Prostate gland (tissue), 2 donors: ENCODE measurements around the gene SLC34A1. TPM values are rescaled to one million over a fixed set of nuclear protein-coding genes. Genes with fewer than 3 reads are reported as not detected.

Experiments
- DNase-seq: peaks from one replicate; pipeline ENCODE4 v3.0.0-alpha.2; 2019; ENCODE audit warnings: low spot score
- H3K27ac ChIP-seq, 2 donors: fragments of 200-600 bp; sonication (generic); 2 replicates each; pipeline ENCODE4 v1.5.1; 2017 to 2019
- H3K27me3 ChIP-seq: fragments of 200-600 bp; sonication (generic); replicated peaks from 2 replicates; pipeline ENCODE4 v1.5.1; 2019; ENCODE audit not compliant: insufficient read depth
- H3K36me3 ChIP-seq, 2 donors: fragments of 200-600 bp; sonication (generic); 1 replicate in 1 of 2; 2 replicates in 1 of 2; pipeline versions ENCODE4 v1.5.1 to v1.8.1; 2017 to 2019
- H3K4me1 ChIP-seq: fragments of 200-600 bp; sonication (generic); replicated peaks from 2 replicates; pipeline ENCODE4 v1.5.1; 2019
- H3K4me3 ChIP-seq, 2 donors: fragments of 200-600 bp; sonication (generic); 2 replicates each; pipeline ENCODE4 v1.5.1; 2017 to 2019
- H3K9me3 ChIP-seq: fragments of 200-600 bp; sonication (generic); 2 replicates; pipeline ENCODE4 v1.5.1; 2017
- CTCF ChIP-seq, 4 experiments: fragments of 200-600 bp in 2 of 4; fragments of 450-650 bp in 2 of 4; sonication (generic) in 2 of 4; IDR thresholded peaks; 1 replicate in 3 of 4; 2 replicates in 1 of 4; pipeline ENCODE4 v1.5.1; 2016 to 2019; ENCODE audit warnings: antibody characterized with exemption in 4 of 4, mild to moderate bottlenecking in 2 of 4, moderate library complexity in 2 of 4
- POLR2A ChIP-seq: fragments of 450-650 bp; IDR thresholded peaks from one replicate; pipeline ENCODE4 v1.6.1; 2016; ENCODE audit warnings: antibody characterized with exemption, mild to moderate bottlenecking
- POLR2AphosphoS5 ChIP-seq: sonication (generic); formaldehyde crosslinking; IDR thresholded peaks from one replicate; pipeline ENCODE4 v1.6.1; 2017; ENCODE audit warnings: antibody characterized with exemption
- WGBS: methylation state at CpG from one replicate; pipeline ENCODE4 v1.1.5; 2018; 5-methylcytosine and 5-hydroxymethylcytosine counted together
- intact Hi-C: fragments of 100-400 bp; cut with DNase I; formaldehyde crosslinking; loops from one replicate; pipeline ENCODE4 v1.14.2; 2022
- total RNA-seq, 2 donors: library from RNA; depleted of rRNA; stranded (reverse); fragments of >200 nt; gene quantifications; one replicate each; pipeline ENCODE4 v1.1.0, GENCODE V29; 2016

Gene SLC34A1
- total RNA-seq, 2 donors from 2014 or later: not detected

- peaks cover 3% of the 10 kb centered on the region for H3K4me1 ChIP-seq
- H3K36me3 ChIP-seq: no peaks in the 10 kb centered on the region
- DNase-seq: no peak
- H3K4me3 ChIP-seq: no peak overlapping the region
- H3K9me3 ChIP-seq: no peaks in the 10 kb centered on the region
- WGBS: 89% methylated on average over 20 of the region's 20 CpGs
- intact Hi-C loops: no loop called here
- TF ChIP-seq POLR2AphosphoS5: no peak
- no peak for TF ChIP-seq POLR2A
- no peak for TF ChIP-seq CTCF (IDR thresholded peaks at IDR 0.05)
- no peaks in the 10 kb centered on the region for H3K27me3 ChIP-seq
- no peak overlapping the region for H3K27ac ChIP-seq
These were observed 58.0 kb downstream of the SLC34A1 start for GRCh38 chr5:177442066-177442826.

GRCh38 chr5:177443144-177443983 is 59.1 kb downstream of the SLC34A1 start:
- Histone ChIP-seq H3K27ac (no peak overlapping the region), H3K36me3 (no peaks in the 10 kb centered on the region), H3K4me3 (no peak overlapping the region), H3K4me1 (peaks cover 4% of the 10 kb centered on the region), H3K27me3 (no peaks in the 10 kb centered on the region), H3K9me3 (no peaks in the 10 kb centered on the region)
- DNase-seq: no peak
- WGBS: 69% methylated on average over 15 of the region's 15 CpGs
- intact Hi-C loops: no loop called here
- no peak for TF ChIP-seq POLR2A
- no peak for TF ChIP-seq CTCF (IDR thresholded peaks at IDR 0.05)
- TF ChIP-seq POLR2AphosphoS5: no peak

GRCh38 chr5:177444106-177445051 is 60.1 kb downstream of the SLC34A1 start:
- H3K4me1 ChIP-seq: peaks cover 4% of the 10 kb centered on the region
- H3K36me3 ChIP-seq: no peaks in the 10 kb centered on the region
- intact Hi-C loops: no loop called here
- WGBS: 60% methylated on average over 7 of the region's 7 CpGs
- DNase-seq: no peak
- no peaks in the 10 kb centered on the region for H3K9me3 ChIP-seq
- no peak for TF ChIP-seq CTCF (IDR thresholded peaks at IDR 0.05)
- TF ChIP-seq POLR2AphosphoS5: no peak
- TF ChIP-seq POLR2A: no peak
- H3K4me3 ChIP-seq: no peak overlapping the region
- no peak overlapping the region for H3K27ac ChIP-seq
- H3K27me3 ChIP-seq: no peaks in the 10 kb centered on the region

GRCh38 chr5:177445052-177445916 is 61.0 kb downstream of the SLC34A1 start:
- no peaks in the 10 kb centered on the region for H3K9me3 ChIP-seq
- H3K36me3 ChIP-seq: no peaks in the 10 kb centered on the region
- no peak for DNase-seq
- no peak overlapping the region for H3K4me3 ChIP-seq
- intact Hi-C loops: no loop called here
- TF ChIP-seq POLR2A (no peak), CTCF (IDR thresholded peaks at IDR 0.05) (no peak), POLR2AphosphoS5 (no peak)
- H3K4me1 ChIP-seq: peaks cover 4% of the 10 kb centered on the region
- WGBS: 50% methylated on average over 10 of the region's 10 CpGs
- no peak overlapping the region for H3K27ac ChIP-seq
- no peaks in the 10 kb centered on the region for H3K27me3 ChIP-seq
